ENCODE data around the gene VKORC1. TPM values are rescaled to one million over a fixed set of nuclear protein-coding genes. Genes with fewer than 3 reads are reported as not detected.

The VKORC1 gene
- total RNA-seq, 1 experiment from 2014 or later: 390 TPM

GRCh38 chr16:31063843-31064611, 30.6 kb downstream of the VKORC1 start:
- no peak for DNase-seq (ENCODE audit: low read depth)

- DNase-seq (ENCODE audit: low read depth): no peak
Measured at GRCh38 chr16:31063495-31063842, 31.1 kb downstream of the VKORC1 start.

- no peak for DNase-seq (ENCODE audit: low read depth)
Measured at GRCh38 chr16:31061813-31062440, 32.7 kb downstream of the VKORC1 start.

- no peak for DNase-seq (ENCODE audit: low read depth)
Measured at GRCh38 chr16:31061126-31061812, 33.3 kb downstream of the VKORC1 start.

GRCh38 chr16:31055613-31056012, 39.0 kb downstream of the VKORC1 start:
- DNase-seq (ENCODE audit: low read depth): no peak

GRCh38 chr16:31052114-31052513, 42.5 kb downstream of the VKORC1 start:
- peak; percentile 99 for DNase-seq (ENCODE audit: low read depth)

GRCh38 chr16:31050280-31051030, 44.1 kb downstream of the VKORC1 start:
- peak; percentile 82 for DNase-seq (ENCODE audit: low read depth)

- DNase-seq (ENCODE audit: low read depth): no peak
Measured at GRCh38 chr16:31043898-31044481, 50.6 kb downstream of the VKORC1 start.

GRCh38 chr16:31043352-31043751, 51.2 kb downstream of the VKORC1 start:
- peak; percentile 52 for DNase-seq (ENCODE audit: low read depth)

- DNase-seq (ENCODE audit: low read depth): no peak
Measured at GRCh38 chr16:31042866-31043265, 51.7 kb downstream of the VKORC1 start.

Other genes starting within 250 kb of the VKORC1 start
- gene BCL7C, start 200.7 kb downstream of the VKORC1 start, total RNA-seq (2014; rRNA removed): 71.5 and 74.5 TPM in 2 replicates
- gene CTF1, start 198.2 kb downstream of the VKORC1 start, total RNA-seq (2014; rRNA removed): 2.5 and 4.1 TPM in 2 replicates
- gene FBXL19, start 171.2 kb downstream of the VKORC1 start, total RNA-seq (2014; rRNA removed): 28.6 and 33.2 TPM in 2 replicates
- 62.5 and 73.6 TPM in 2 replicates for gene ORAI3, start 145.7 kb downstream of the VKORC1 start, total RNA-seq (2014; rRNA removed)
- gene SETD1A, start 137.0 kb downstream of the VKORC1 start, total RNA-seq (2014; rRNA removed): 2.4 and 3.4 TPM in 2 replicates
- gene HSD3B7, start 109.6 kb downstream of the VKORC1 start, total RNA-seq (2014; rRNA removed): 133 and 143 TPM in 2 replicates
- gene STX1B, start 84.2 kb downstream of the VKORC1 start, total RNA-seq (2014; rRNA removed): 1.7 and 4.1 TPM in 2 replicates
- 51.4 and 52.9 TPM in 2 replicates for gene STX4, start 61.2 kb downstream of the VKORC1 start, total RNA-seq (2014; rRNA removed)
- 96.0 and 115 TPM in 2 replicates for gene ZNF668, start 20.6 kb downstream of the VKORC1 start, total RNA-seq (2014; rRNA removed)
- 28.5 and 33.0 TPM in 2 replicates for gene ZNF646, start 20.4 kb downstream of the VKORC1 start, total RNA-seq (2014; rRNA removed)
- gene PRSS53, start 5.9 kb downstream of the VKORC1 start, total RNA-seq (2014; rRNA removed): 9.2 and 9.7 TPM in 2 replicates
- 199 and 204 TPM in 2 replicates for gene BCKDK, start 13.6 kb upstream of the VKORC1 start, total RNA-seq (2014; rRNA removed)
- 30.5 and 30.7 TPM in 2 replicates for gene KAT8, start 22.9 kb upstream of the VKORC1 start, total RNA-seq (2014; rRNA removed)
- not detected in 2 replicates for gene PRSS8, start 40.9 kb upstream of the VKORC1 start, total RNA-seq (2014; rRNA removed)
- gene PRSS36, start 55.3 kb upstream of the VKORC1 start, total RNA-seq (2014; rRNA removed): 0.40 and 0.64 TPM in 2 replicates
- gene FUS, start 85.3 kb upstream of the VKORC1 start, total RNA-seq (2014; rRNA removed): 42.3 and 58.2 TPM in 2 replicates
- 7.7 and 10.8 TPM in 2 replicates for gene PYCARD, start 108.0 kb upstream of the VKORC1 start, total RNA-seq (2014; rRNA removed)
- 52.4 and 56.5 TPM in 2 replicates for gene TRIM72, start 119.3 kb upstream of the VKORC1 start, total RNA-seq (2014; rRNA removed)
- gene PYDC1, start 122.3 kb upstream of the VKORC1 start, total RNA-seq (2014; rRNA removed): not detected in 2 replicates
- 0.11 TPM in 1 of 2 replicates, not detected in the other for gene ITGAM, start 165.2 kb upstream of the VKORC1 start, total RNA-seq (2014; rRNA removed)